HEK293 (cell line): ENCODE measurements around the gene PTPRG.

ENCODE experiments used
- ZBTB11 ChIP-seq: fragments of 450-650 bp; formaldehyde crosslinking; conservative IDR thresholded peaks from 2 replicates; pipeline ENCODE4 v1.5.1; 2016; ENCODE audit warnings: low read depth, missing biosample characterization, missing genetic modification characterization
- ZBTB26 ChIP-seq: fragments of 450-650 bp; formaldehyde crosslinking; optimal IDR thresholded peaks from 2 replicates; pipeline ENCODE3; 2016; ENCODE audit warnings: missing biosample characterization, mild to moderate bottlenecking, missing genetic modification characterization
- ZBTB8A ChIP-seq: fragments of 450-650 bp; formaldehyde crosslinking; IDR thresholded peaks from 2 replicates; pipeline ENCODE4 v1.5.1; 2016; ENCODE audit warnings: missing biosample characterization, missing genetic modification characterization
- ZNF184 ChIP-seq: fragments of 450-650 bp; IDR thresholded peaks from 2 replicates; pipeline ENCODE4 v1.5.1; 2018; ENCODE audit warnings: missing biosample characterization, mild to moderate bottlenecking, missing genetic modification characterization
- ZNF274 ChIP-seq, 2 experiments: fragments of 200-500 bp in 1 of 2; fragments of 450-650 bp in 1 of 2; sonication (Bioruptor generic) in 1 of 2; formaldehyde crosslinking in 1 of 2; IDR thresholded peaks; 2 replicates each; pipeline versions ENCODE4 v1.5.1 to v1.6.1; 2014 to 2016; ENCODE audit warnings: borderline replicate concordance in 1 of 2, inconsistent platforms in 1 of 2, low read length in 1 of 2, missing biosample characterization in 1 of 2, missing genetic modification characterization in 1 of 2
- TF ChIP-seq, protein P1 (sequence below): fragments of 450-650 bp; formaldehyde crosslinking; IDR thresholded peaks from 2 replicates; pipeline ENCODE4 v1.5.1; 2016; ENCODE audit warnings: missing biosample characterization, missing genetic modification characterization
- TF ChIP-seq, protein P2 (sequence below): fragments of 450-650 bp; formaldehyde crosslinking; IDR thresholded peaks from 2 replicates; pipeline ENCODE4 v1.5.1; 2016; ENCODE audit warnings: missing biosample characterization, missing genetic modification characterization
- TF ChIP-seq, protein P3 (sequence below): fragments of 450-650 bp; formaldehyde crosslinking; IDR thresholded peaks from 2 replicates; pipeline ENCODE4 v1.5.1; 2016; ENCODE audit warnings: missing biosample characterization, missing genetic modification characterization

GRCh38 chr3:61602466-61602865, 41.1 kb downstream of the PTPRG start:
- TF ChIP-seq, protein P1, sequence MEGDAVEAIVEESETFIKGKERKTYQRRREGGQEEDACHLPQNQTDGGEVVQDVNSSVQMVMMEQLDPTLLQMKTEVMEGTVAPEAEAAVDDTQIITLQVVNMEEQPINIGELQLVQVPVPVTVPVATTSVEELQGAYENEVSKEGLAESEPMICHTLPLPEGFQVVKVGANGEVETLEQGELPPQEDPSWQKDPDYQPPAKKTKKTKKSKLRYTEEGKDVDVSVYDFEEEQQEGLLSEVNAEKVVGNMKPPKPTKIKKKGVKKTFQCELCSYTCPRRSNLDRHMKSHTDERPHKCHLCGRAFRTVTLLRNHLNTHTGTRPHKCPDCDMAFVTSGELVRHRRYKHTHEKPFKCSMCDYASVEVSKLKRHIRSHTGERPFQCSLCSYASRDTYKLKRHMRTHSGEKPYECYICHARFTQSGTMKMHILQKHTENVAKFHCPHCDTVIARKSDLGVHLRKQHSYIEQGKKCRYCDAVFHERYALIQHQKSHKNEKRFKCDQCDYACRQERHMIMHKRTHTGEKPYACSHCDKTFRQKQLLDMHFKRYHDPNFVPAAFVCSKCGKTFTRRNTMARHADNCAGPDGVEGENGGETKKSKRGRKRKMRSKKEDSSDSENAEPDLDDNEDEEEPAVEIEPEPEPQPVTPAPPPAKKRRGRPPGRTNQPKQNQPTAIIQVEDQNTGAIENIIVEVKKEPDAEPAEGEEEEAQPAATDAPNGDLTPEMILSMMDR = no peak
- TF ChIP-seq, protein P2, sequence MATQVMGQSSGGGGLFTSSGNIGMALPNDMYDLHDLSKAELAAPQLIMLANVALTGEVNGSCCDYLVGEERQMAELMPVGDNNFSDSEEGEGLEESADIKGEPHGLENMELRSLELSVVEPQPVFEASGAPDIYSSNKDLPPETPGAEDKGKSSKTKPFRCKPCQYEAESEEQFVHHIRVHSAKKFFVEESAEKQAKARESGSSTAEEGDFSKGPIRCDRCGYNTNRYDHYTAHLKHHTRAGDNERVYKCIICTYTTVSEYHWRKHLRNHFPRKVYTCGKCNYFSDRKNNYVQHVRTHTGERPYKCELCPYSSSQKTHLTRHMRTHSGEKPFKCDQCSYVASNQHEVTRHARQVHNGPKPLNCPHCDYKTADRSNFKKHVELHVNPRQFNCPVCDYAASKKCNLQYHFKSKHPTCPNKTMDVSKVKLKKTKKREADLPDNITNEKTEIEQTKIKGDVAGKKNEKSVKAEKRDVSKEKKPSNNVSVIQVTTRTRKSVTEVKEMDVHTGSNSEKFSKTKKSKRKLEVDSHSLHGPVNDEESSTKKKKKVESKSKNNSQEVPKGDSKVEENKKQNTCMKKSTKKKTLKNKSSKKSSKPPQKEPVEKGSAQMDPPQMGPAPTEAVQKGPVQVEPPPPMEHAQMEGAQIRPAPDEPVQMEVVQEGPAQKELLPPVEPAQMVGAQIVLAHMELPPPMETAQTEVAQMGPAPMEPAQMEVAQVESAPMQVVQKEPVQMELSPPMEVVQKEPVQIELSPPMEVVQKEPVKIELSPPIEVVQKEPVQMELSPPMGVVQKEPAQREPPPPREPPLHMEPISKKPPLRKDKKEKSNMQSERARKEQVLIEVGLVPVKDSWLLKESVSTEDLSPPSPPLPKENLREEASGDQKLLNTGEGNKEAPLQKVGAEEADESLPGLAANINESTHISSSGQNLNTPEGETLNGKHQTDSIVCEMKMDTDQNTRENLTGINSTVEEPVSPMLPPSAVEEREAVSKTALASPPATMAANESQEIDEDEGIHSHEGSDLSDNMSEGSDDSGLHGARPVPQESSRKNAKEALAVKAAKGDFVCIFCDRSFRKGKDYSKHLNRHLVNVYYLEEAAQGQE = no peak
- TF ChIP-seq, protein P3, sequence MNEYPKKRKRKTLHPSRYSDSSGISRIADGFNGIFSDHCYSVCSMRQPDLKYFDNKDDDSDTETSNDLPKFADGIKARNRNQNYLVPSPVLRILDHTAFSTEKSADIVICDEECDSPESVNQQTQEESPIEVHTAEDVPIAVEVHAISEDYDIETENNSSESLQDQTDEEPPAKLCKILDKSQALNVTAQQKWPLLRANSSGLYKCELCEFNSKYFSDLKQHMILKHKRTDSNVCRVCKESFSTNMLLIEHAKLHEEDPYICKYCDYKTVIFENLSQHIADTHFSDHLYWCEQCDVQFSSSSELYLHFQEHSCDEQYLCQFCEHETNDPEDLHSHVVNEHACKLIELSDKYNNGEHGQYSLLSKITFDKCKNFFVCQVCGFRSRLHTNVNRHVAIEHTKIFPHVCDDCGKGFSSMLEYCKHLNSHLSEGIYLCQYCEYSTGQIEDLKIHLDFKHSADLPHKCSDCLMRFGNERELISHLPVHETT = no peak
- TF ChIP-seq ZNF274 (IDR thresholded peaks at IDR 0.05; ENCODE audit: low read length) (no peak), ZNF274 (tag by site-specific recombination; IDR thresholded peaks at IDR 0.05; ENCODE audit: borderline replicate concordance) (no peak), ZNF184 (tag by site-specific recombination) (no peak), ZBTB26 (tag by site-specific recombination) (no peak), ZBTB8A (no peak), ZBTB11 (tag by site-specific recombination) (no peak)
